ENCODE results near the gene IFI27L2. TPM values are rescaled to one million over a fixed set of nuclear protein-coding genes. Genes with fewer than 3 reads are reported as not detected.

Gene IFI27L2
- polyA plus RNA-seq, 1 of the 3 experiments (the other 2 are of a cell fraction) = 200 TPM

GRCh38 chr14:94176808-94177207, 47.4 kb upstream of the IFI27L2 start:
- ChIA-PET POLR2A (no interaction called here), CTCF (interaction anchor here (1.5 kb wide), 1 partner anchor 40 kb away, joined by 4 read pairs; no protein-coding TSS in a partner anchor)
- no peak overlapping the region for H3K9ac ChIP-seq
- TF ChIP-seq EP300 (IDR thresholded peaks at IDR 0.05; ENCODE audit: borderline replicate concordance in 1 of 2, low read depth in 1 of 2, low read length in 1 of 2) = no peak
- TF ChIP-seq ELF1 (IDR thresholded peaks at IDR 0.05) = no peak
- TF ChIP-seq RAD21 (IDR thresholded peaks at IDR 0.05; ENCODE audit: low read length) = no peak
- TF ChIP-seq TAF1 (IDR thresholded peaks at IDR 0.05; ENCODE audit: borderline replicate concordance, low read depth, low read length) = no peak
- TF ChIP-seq FOXJ3 (CRISPR knock-in tag; IDR thresholded peaks at IDR 0.05) = no peak
- TF ChIP-seq MAX (IDR thresholded peaks at IDR 0.05; ENCODE audit: low read depth) = no peak
- no peak for TF ChIP-seq RFX5 (IDR thresholded peaks at IDR 0.05; ENCODE audit: low read length)
- no peak for TF ChIP-seq RXRA (IDR thresholded peaks at IDR 0.05; ENCODE audit: borderline replicate concordance, low read depth)
- TF ChIP-seq TCF12 (IDR thresholded peaks at IDR 0.05) = no peak
- TF ChIP-seq, protein P1, sequence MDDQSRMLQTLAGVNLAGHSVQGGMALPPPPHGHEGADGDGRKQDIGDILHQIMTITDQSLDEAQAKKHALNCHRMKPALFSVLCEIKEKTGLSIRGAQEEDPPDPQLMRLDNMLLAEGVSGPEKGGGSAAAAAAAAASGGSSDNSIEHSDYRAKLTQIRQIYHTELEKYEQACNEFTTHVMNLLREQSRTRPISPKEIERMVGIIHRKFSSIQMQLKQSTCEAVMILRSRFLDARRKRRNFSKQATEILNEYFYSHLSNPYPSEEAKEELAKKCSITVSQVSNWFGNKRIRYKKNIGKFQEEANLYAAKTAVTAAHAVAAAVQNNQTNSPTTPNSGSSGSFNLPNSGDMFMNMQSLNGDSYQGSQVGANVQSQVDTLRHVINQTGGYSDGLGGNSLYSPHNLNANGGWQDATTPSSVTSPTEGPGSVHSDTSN (IDR thresholded peaks at IDR 0.05) = no peak
- no peak for TF ChIP-seq CTCF (IDR thresholded peaks at IDR 0.05)
- TF ChIP-seq GATA2 (CRISPR knock-in tag; IDR thresholded peaks at IDR 0.05) = no peak
- no peak for TF ChIP-seq GABPA (IDR thresholded peaks at IDR 0.05; ENCODE audit: low read depth)
- TF ChIP-seq USF2 (IDR thresholded peaks at IDR 0.05; ENCODE audit: borderline replicate concordance, low read depth, low read length) = no peak
- no peak for TF ChIP-seq ZBTB33 (IDR thresholded peaks at IDR 0.05; ENCODE audit: borderline replicate concordance, low read depth)
- TF ChIP-seq EZH2phosphoT487 (IDR thresholded peaks at IDR 0.05; ENCODE audit: borderline replicate concordance, low read depth) = no peak
- TF ChIP-seq FOSL2 (IDR thresholded peaks at IDR 0.05; ENCODE audit: borderline replicate concordance, low read depth) = no peak
- H3K4me1 ChIP-seq (ENCODE audit: control insufficient read depth in 1 of 2, insufficient read depth in 2 of 2, low read depth in 1 of 2, low read length in 1 of 2) = peaks cover 3 to 6% of the 10 kb centered on the region in 2 experiments; a peak in 3 of 4 replicates
- no peak overlapping the region for H3K4me2 ChIP-seq
- H3K27me3 ChIP-seq (ENCODE audit: insufficient read depth) = no peaks in the 10 kb centered on the region
- H3F3A ChIP-seq (replicated peaks; ENCODE audit: insufficient read depth) = peaks cover 4% of the 10 kb centered on the region
- H2AFZ ChIP-seq (ENCODE audit: low read depth) = no peak overlapping the region
- no peak overlapping the region for H3K4me3 ChIP-seq (ENCODE audit: low read depth in 2 of 2, low read length in 1 of 2)
- no peaks in the 10 kb centered on the region for H3K36me3 ChIP-seq (replicated peaks in 1 of 2; ENCODE audit: control insufficient read depth in 1 of 2, insufficient read depth in 2 of 2, low read length in 1 of 2)
- no peaks in the 10 kb centered on the region for H3K9me3 ChIP-seq
- no peaks in the 10 kb centered on the region for H4K20me1 ChIP-seq (ENCODE audit: insufficient read depth)
- WGBS (ENCODE audit: low lambda C conversion rate) = 77% methylated on average over 3 of the region's 3 CpGs
- peaks cover 16% of the 10 kb centered on the region for H3K79me2 ChIP-seq (ENCODE audit: insufficient read depth)
- no peak for DNase-seq
- H3K9me2 ChIP-seq = no peaks in the 10 kb centered on the region
- H3K27ac ChIP-seq (ENCODE audit: low read depth in 2 of 2, low read length in 1 of 2) = no peak overlapping the region
